HepG2 (cell line): ENCODE measurements around the gene IRS2.

Experiments used
- CTCF ChIP-seq: sonication (generic); formaldehyde crosslinking; IDR thresholded peaks from 2 replicates; pipeline ENCODE4 v1.5.0; 2020; ENCODE audit warnings: mild to moderate bottlenecking, missing genetic modification reagents, moderate library complexity
- GMEB2 ChIP-seq: IDR thresholded peaks from 2 replicates; pipeline ENCODE4 v1.6.1; 2016; ENCODE audit warnings: missing biosample characterization, missing genetic modification reagents, low read depth
- HMG20A ChIP-seq: IDR thresholded peaks from 2 replicates; pipeline ENCODE4 v1.6.1; 2016; ENCODE audit warnings: borderline replicate concordance
- ISL2 ChIP-seq: sonication (generic); formaldehyde crosslinking; IDR thresholded peaks from 2 replicates; pipeline ENCODE4 v1.5.0; 2020; ENCODE audit warnings: missing genetic modification reagents
- TIGD3 ChIP-seq: sonication (generic); formaldehyde crosslinking; IDR thresholded peaks from 2 replicates; pipeline ENCODE4 v1.5.1; 2020; ENCODE audit warnings: mild to moderate bottlenecking, missing genetic modification reagents, borderline replicate concordance
- ZBTB4 ChIP-seq: sonication (generic); formaldehyde crosslinking; IDR thresholded peaks from 2 replicates; pipeline ENCODE4 v1.4.0; 2020; ENCODE audit warnings: missing genetic modification reagents, mild to moderate bottlenecking, borderline replicate concordance
- ZNF780A ChIP-seq: sonication (generic); formaldehyde crosslinking; IDR thresholded peaks from 2 replicates; pipeline ENCODE4 v1.8.0; 2022; ENCODE audit warnings: mild to moderate bottlenecking, missing genetic modification reagents, moderate library complexity

- TF ChIP-seq ZNF780A (CRISPR knock-in tag) (no peak), GMEB2 (CRISPR knock-in tag) (no peak), TIGD3 (CRISPR knock-in tag) (no peak), HMG20A (CRISPR knock-in tag) (no peak), ZBTB4 (no peak), ISL2 (no peak), CTCF (CRISPR knock-in tag) (no peak)
These were observed 44.4 kb downstream of the IRS2 start for GRCh38 chr13:109741966-109742365.
